ENCODE results near the gene SLCO3A1.

- TF ChIP-seq POLR2A (IDR thresholded peaks at IDR 0.05), result no peak
- TF ChIP-seq CTCF (IDR thresholded peaks at IDR 0.05), result no peak
These were observed 306.0 kb downstream of the SLCO3A1 start for GRCh38 chr15:92159481-92159880.
